ENCODE results near the gene STING1.
"Not testable (repeated sequence)": the region's sequence is repeated elsewhere in the genome, so short reads cannot be mapped to it uniquely, and the experiment has no call there.

DNA sequence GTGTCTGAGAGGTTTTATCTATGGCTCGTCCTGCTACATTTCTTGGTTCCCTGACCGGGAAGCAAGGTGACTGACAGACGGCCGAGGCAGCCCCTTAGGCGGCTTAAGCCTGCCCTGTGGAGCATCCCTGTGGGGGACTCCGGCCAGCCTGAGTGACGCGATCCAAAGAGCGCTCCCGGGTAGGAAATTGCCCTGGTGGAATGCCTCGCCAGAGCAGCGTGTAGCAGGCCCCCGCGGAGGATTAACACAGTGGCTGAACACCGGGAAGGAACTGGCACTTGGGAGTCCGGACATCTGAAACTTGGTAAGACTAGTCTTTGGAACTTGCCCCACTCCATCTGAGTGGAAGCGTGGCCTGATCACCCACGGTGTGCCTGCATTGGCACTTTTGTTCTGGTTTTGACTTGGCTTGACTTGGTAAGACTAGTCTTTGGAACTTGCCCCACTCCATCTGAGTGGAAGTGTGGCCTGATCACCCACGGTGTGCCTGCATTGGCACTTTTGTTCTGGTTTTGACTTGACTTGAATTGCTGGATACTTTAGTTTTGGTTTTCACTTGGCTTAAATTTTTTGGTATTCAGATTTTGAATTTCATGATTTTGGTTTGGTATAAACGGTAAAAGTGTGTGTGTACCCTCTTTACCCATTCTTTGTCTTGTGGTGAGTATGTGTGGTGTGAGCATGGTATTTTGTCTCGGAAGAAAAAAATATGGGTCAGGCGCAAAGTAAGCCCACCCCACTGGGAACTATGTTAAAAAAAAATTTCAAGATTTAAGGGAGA lies 43.9 kb upstream of the STING1 start:
- TF ChIP-seq, protein P1, sequence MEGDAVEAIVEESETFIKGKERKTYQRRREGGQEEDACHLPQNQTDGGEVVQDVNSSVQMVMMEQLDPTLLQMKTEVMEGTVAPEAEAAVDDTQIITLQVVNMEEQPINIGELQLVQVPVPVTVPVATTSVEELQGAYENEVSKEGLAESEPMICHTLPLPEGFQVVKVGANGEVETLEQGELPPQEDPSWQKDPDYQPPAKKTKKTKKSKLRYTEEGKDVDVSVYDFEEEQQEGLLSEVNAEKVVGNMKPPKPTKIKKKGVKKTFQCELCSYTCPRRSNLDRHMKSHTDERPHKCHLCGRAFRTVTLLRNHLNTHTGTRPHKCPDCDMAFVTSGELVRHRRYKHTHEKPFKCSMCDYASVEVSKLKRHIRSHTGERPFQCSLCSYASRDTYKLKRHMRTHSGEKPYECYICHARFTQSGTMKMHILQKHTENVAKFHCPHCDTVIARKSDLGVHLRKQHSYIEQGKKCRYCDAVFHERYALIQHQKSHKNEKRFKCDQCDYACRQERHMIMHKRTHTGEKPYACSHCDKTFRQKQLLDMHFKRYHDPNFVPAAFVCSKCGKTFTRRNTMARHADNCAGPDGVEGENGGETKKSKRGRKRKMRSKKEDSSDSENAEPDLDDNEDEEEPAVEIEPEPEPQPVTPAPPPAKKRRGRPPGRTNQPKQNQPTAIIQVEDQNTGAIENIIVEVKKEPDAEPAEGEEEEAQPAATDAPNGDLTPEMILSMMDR (IDR thresholded peaks at IDR 0.05; ENCODE audit: insufficient read depth, low read length, poor library complexity, severe bottlenecking): not testable (repeated sequence)
- TF ChIP-seq EZH2phosphoT487 (conservative IDR thresholded peaks at IDR 0.05; ENCODE audit: low read length): not testable (repeated sequence)
